ENCODE results near the gene GPATCH8.
"Not testable (repeated sequence)": the region's sequence is repeated elsewhere in the genome, so short reads cannot be mapped to it uniquely, and the experiment has no call there.

GPATCH8 gene

DNA sequence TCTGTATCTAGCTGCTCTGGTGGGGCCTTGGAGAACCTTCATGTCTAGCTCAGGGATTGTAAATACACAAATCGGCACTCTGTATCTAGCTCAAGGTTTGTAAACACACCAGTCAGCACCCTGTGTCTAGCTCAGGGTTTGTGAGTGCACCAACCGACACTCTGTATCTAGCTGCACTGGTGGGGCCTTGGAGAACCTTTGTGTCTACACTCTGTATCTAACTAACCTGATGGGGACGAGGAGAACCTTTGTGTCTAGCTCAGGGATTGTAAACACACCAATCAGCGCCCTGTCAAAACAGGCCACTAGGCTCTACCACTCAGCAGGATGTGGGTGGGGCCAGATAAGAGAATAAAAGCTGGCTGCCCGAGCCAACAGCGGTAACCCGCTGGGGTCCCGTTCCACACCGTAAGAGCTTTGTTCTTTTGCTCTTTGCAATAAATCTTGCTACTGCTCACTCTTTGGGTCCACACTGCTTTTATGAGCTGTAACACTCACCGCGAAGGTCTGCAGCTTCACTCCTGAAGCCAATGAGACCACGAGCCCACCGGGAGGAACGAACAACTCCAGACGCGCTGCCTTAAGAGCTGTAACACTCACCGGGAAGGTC is 133.7 kb downstream of the GPATCH8 start:
- DNase-seq = not testable (repeated sequence)

DNA sequence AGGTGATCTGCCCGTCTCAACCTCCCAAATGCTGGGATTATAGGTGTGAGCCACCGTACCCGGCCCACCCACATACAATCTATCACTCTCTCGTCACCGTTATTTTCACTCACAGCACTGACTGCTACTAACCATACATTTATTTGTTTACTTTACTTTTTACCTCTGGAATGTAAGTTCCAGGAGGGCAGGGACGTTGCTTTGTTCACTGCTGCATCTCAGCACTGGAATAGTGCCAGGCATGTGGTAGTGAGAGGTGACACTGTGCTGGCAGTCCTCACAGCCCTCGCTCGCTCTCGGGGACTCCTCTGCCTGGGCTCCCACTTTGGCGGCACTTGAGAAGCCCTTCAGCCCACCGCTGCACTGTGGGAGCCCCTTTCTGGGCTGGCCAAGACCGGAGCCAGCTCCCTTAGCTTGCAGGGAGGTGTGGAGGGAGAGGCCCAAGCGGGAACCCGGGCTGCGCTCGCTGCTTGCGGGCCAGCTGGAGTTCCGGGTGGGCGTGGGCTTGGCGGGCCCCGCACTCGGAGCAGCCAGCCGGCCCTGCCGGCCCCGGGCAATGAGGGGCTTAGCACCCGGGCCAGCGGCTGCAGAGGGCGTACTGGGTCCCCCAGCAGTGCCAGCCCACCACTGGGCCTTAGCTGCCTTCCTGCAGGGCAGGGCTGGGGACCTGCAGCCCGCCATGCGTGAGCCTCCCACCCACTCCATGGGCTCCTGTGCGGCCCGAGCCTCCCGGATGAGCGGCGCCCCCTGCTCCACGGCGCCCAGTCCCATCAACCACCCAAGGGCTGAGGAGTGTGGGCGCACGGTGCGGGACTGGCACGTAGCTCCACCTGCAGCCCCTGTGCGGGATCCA is 134.6 kb downstream of the GPATCH8 start:
- DNase-seq = not testable (repeated sequence)

DNA sequence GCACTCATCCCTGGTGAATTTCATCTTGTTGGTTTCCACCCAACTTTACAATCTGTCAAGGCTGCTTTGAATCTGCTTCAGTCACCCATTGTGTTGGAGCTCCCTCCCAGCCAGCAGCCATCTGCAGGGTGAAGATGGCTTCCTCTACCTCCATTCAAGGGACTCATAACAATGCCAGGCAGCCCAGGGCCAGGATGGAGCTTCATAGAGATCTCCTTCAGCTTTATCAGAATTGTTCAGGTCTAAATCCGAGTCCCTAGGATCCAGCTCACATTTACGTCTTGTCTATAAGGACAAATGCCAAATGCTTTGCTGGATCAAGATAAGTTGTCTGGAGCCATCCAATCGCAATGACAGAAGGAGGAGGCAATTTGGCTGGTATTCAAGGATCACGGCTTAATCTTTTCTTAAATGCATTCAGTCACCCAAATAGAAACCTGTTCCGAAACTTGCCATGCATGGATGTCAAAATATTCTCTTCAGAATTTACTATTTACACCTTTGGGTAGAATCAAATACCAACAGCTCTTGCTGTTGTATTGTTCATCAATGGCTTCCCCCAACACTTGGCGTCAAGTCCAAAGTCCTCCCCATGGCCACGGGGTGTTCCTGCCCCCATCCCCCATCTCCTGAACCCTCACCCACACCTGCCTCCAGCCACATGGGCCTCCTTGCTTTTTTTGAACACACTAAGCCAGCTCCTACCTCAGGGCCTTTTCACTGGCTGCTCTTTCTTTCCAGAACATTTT is 135.8 kb downstream of the GPATCH8 start:
- no peak for DNase-seq

DNA sequence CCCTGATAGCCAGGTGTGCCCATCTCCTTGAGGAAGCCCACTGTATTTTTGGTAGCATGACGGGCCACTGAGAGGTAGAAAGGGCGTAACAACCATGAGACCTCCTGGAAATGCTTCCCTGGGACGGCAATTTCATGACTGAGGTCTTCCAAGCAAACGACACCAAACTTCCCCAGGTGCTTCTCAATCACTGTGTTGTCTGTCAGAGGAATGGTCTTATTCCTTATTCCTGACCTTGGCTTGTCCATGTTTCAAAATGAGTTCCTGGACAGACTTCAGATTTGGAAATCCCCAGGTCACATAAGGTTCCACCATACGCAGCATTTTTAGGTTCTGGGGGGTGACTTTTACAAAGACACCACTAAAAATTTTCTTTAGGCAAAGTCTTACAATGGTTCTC is 138.2 kb downstream of the GPATCH8 start:
- DNase-seq = not testable (repeated sequence)

DNA sequence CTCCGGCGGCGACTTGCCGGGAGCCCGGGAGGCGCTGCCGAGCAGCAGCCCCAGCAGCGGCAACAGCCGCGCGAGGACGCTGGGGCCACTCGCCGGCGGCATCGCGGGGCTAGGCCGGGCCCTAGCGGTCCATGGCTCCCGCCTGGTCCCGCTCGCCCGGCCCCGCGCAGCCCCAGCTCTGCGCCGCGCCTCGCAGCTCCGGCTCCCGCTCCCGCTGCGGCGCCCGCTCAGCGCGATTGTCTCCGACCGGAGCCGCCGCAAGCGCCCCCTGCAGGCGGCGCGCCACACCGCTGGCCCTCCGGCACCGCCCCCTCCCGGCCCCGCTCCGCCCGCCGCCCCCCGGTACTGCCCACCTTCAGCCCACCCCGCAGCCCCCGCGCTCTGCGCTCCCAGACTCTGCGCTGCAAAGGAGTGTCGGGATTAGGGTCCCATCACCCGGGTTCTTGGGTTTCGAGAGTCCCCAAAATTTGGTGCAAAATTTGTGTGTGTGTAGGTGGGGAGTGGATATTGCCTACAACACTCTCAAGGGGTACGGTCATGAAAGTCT is 139.5 kb downstream of the GPATCH8 start, which contains the start of gene FAM171A2:
FAM171A2 (minus strand) TSS at position 241 of the 547 bp plus-strand sequence; CDS start at position 102, 139 bp downstream.
- DNase-seq = peak in 1 of 2 donors; percentile 19

DNA sequence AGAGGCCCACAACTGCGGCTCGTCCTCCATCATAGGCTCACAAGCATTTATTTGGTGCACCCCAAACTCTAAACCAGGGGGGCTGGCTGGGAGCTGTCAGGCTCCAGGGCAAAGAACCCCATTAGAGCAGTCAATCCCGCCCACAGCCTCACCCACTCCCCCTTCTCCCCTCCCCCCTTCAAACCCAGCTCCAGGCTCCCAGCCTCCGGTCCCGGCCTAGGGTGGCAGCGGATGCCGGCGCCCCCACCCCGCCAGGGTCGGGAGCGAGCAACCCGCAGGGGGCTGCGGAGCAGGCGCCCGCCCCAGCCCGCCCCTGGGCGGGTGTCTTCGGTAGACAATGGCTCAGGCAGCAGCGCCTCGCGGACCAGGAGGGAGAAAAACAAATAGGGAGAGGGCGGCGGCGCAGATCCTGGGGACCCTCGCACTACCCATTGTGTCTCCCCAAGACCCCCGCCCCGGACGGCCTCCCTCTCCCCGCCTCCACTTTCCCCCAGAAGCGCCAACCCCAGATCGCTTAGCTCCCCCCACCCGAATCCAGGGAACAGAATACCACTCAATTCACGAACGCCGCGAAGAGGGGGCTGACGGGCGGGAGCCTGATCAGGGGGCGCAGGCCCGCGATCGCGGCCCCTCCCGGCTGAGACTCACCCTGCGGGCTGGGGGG is 140.1 kb downstream of the GPATCH8 start:
- DNase-seq = no peak

DNA sequence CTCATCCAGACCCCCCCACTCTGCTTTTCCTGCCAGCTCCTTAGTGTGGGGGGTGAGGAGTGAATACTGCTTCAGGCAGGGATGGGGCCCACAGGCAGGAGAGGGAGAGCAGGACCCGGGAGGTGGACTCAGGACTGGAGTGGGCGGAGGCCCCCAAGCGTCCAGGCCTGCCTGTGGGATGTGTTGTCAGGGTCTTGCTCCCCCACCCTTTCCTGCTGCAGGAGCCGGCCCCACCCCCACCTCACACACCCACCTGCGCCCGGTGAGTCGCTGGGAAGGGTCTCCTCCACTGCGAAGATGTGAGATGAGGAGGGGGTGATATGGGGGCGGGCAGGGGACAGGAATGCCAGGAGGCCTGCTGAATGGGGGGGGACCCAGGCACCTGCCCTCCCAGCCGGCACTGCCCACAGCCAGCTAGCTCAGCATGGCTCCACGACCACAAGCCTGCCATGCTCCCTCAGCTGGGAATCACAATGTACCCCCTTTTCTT is 140.7 kb downstream of the GPATCH8 start:
- DNase-seq = no peak

DNA sequence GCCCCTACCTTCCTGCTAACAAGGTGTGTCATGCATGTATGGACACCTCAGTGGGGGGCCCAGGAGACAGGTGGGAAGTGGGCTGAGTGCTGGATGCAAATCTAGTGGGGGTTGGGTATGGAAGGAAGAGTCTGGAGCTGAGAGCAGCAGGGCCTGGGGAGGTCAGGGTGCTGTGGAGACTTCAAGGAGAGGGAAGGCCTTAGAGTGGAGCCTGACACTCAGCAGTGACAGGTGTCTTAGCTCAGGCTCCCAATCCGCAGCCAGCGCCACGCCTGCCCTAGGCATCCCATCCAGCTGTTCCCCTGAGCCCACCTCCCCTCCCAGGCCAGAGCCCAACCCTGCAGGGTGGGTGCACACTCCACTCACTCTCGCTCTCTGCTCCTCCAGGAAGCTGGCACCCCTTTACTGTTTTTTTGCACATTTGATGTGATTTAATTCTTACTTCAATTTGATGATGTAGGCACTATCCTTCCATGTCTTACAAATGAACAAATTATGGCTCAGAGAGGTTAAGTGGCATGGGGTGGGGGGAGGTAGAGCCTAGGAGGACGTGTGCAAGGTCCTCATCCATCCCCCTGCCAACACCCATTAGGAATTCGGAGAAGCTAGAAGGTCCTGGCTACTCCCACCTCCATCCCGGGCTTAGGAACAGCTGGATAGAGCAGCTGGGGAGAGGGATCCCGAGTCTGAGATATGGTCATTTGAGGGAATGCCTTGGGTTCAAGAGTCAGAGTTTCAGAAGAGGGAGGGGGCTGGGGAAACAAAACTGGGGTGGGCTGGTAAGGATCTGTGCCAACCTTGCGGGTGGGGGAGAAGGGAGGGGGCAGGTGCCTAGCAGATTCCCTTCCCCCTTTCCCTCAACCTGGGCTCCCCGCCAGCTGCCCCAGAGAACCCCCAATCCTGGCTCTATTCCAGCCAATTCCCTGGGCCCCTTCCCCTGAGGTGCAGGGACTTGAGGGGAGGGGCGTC is 141.6 kb downstream of the GPATCH8 start:
- DNase-seq = no peak

DNA sequence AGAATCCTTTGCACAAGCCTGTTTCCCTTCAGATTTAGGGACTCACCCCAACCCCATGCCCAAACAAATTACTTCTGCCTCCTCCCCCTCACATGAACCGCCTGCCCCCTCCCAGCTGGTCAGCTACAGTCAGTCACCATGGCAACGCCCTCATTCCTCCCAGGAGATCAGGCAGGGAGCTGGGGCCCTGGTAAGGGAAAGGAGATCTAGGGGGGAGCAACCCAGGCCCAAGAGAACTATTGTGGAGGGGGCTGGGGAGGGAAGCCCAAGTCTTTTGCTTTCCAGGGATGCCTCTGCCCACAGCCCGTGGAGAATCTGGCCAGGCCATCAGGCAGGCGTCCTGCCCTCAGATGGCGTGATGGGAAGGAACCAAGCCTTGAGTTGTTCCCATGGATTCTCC is 142.4 kb downstream of the GPATCH8 start:
- no peak for DNase-seq

DNA sequence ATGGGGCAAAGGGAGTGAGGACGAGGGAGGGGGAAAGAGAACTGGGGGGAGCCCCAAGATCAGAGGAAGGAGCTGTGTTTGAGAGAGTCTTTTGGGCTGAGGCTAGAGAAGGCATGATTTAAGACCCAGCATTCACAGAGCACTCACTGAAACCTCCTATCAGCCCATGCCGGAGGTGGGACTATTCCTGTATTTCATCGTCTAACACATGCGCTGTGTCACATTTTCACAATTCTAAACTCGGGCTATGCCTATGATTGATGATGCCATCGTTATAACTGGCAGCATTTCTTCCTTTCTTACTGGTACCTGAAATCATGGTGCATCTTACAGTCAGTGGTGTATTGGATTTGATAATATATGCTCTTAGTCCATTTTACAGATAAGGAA is 143.1 kb downstream of the GPATCH8 start:
- no peak for DNase-seq

DNA sequence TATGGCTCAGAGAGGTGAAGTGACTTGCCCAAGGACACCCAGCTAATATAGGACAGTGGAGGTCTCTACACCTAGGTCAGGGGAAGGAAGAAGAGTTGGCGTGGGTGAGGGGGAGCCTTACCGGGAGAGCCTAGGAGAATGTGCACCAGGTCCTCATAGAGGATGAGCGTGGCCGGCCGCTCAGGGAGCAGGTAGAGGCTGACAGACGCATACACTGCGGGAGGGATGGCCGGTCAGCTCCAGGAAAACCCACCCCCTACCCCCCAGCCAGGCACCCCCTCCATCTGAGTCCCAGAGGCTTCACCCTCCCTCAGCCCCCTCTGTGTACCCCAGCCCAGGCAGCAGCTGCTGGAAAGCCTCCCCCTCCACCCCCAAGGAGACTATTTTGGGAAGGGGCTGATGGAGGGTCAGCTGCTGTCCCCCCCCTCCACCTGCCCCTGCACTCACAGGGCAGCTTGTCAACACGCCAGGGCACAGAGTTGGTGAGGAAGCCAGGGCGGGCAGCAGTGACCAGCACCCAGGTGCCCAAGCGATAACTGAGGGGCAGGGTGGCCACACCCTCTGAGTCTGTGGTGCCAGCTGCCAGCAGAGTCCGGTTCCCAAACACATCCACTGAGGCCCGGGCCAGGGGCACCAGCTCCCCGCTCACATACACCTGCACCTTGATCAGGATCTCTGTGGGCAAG is 143.6 kb downstream of the GPATCH8 start:
- DNase-seq = no peak

DNA sequence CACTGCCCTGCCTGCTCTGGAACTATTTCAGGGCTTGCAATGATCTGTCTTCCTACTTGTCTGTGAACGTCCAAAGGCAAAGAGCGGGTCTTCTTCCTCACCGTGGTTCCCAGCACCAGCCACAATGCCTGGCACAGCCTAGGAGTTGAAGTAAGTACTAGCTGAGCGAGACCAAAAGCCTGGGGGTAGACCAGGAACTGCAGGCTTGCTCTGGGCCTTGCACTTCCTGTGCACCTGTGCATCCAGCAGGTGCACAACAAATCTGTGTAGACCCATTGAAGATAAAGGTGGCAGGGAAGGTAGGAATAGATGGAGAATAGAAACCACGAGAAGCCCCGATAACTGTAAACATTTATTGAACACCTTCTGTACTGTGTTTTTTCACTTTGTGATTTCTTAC is 144.2 kb downstream of the GPATCH8 start:
- no peak for DNase-seq

DNA sequence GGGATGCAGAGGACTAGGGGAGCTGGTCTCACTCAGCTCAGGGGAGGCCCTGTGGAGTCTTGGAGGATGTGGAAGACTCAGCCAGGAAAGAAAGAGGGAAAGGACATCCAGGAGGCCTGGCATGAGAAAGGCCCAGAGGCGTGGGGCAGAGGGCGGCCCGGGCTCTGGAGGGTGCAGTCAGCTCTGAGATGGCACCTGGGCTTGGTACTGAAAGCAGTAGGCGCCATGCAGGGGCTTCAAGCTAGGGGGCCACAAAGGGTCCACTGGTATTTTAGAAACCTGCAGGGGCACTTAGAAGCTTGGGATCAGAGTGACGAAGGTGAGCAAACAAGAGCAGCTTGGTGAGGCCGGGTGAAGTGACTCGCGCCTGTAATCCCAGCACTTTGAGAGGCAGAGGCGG is 145.1 kb downstream of the GPATCH8 start:
- DNase-seq = no peak

DNA sequence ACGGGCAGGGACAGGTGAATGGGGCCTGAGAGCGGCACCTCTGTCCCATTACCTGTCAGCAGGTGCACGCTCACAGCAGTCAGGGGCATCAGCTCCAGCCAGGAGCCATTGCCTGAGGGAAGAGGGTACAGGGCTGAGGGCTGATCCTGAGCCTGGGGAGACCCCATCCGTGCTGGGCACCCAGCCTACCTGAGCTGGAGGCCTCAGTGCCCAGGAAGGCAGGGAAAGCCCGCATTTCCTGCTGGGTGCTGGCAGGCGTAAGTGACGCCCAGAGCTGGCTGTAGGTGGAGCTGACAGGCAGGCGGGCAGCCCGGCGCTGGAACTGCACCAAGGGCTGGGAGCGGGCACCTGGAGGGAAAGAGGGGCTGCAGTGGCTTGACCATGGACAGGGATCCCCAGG is 147.0 kb downstream of the GPATCH8 start:
- no peak for DNase-seq

DNA sequence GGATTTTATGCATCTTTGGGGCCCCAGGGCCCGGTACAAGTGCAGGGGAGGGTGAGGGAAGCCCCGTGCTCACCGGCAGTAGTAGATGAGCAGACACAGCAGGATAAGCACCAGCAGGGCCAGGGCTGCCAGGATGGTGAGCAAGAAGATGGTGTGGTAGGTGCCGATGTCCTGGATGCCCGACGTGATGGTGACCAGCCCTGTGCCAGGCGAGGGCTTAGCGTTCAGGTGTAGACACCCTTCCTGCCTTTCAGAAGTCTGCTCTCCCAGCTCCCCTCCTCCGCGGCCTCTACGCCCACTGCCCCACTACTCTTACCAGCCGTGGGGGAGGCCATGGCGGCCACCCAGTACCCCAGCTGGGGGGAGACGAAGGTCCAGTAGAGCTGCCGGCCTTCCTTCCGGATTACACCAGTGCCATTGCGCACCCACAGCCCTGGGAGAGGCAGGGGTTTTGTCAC is 147.5 kb downstream of the GPATCH8 start:
- no peak for DNase-seq

DNA sequence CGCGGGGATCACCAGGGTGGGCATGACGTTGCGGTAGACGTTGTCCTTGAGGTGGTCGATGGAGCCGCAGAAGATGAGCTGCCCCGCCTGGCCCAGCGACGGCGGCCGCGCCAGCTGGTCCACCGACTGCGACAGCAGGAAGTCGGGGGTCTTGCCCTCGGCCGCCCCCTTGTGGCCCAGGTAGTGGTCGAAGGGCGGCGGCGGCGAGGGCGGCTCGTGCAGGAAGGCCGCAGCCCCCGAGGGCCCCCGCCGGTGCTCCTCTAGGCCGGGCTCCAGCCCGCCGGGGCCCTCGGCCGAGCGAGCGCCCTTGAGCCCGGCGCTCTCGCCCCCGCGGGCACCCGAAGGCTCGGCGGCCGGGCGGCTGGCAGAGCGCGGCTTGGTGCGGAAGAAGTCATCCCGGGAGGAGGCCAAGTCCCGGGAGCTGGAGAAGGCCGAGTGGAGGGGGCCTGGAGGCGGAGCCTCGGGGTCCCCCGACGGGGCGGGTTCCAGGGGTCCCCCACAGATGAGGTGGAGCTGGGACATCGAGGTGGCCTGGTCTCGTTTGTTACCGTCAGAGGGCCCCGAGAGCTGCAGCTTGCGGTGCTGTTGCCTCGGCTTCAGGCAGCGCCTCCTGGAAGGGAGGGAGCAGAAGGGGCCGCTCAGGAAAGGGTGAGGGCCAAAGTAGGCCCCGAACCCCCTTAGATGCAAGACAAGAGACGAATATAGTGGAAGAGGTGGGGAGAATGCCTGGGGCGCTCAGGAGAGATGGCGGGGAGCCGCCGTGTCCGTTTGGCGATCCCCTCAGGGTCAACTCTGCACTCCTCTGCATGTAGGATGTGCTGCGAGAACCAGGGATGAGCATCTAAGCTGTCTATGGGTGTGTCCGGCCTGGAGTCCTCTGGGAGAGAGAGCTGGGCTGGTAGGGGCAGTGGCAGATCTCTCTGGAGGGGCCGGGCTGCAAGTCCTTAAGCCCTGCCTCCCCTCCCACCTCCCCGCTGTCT is 148.3 kb downstream of the GPATCH8 start:
- DNase-seq = no peak

DNA sequence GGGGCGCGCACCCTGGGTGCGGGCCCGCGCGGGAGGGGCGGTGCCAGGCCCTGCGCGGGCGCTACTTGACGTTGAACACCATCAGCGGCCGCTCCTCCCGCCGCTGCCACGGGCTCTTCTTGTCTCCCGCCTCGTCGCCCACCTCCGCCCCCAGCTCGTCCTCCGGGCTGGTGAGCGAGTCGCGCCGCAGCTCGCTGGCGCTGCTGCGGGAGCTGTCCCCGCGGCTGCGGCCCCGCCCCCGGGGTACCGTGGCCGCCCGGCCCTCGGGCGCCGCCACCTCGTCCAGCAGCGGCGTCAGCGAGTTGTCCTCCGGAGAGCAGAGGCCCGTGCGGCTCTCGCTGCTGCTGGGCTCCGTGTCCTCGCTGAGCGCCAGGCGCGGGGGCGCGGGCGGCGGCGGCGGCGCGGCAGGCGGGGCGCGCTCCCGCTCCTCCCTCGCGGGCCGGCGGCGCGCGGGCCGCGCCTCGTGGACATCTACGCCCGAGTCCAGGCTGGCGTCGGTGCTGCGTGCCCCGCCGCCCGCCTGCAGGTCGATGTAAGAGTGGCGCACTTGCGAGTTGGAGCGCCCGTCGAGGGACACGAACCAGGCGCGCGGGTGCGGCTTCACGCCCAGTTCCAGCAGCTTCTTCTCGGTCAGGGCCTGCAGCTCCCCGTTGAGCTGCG is 149.4 kb downstream of the GPATCH8 start:
- peak in 1 of 2 donors; percentile 12 for DNase-seq

DNA sequence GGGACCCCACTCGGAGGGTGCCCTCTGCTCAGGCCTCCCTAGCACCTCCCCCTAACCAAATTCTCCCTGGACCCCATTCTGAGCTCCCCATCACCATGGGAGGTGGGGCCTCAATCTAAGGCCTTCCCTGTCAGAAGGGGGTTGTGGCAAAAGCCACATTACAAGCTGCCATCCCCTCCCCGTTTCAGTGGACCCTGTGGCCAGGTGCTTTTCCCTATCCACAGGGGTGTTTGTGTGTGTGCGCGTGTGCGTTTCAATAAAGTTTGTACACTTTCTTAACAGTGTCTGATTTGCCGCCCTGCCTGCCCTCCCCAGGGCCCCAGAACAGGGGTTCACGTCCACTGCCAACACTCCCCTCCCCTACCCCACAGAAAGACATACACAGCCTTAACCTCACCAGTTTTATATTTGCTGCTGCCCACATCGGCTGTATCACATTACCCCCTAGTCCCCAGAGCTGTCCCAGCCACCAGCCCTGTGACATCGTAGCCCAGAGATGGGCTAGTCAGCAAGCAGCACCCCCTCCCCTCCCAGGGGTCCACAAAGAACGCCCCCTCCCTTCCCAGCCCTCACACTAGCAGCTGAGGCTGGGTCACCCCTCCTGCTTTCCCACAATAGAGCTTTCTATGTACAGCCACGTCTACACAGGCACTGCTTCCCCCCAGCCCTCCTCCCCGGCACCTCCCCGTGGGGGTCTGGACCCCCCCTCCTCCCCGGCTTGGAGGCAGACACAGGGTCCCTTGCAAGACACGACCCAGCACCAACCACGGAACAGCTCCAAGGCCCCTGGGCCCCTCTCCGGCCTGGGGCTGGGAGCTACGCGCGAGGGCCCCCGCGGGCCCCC is 150.2 kb downstream of the GPATCH8 start:
- DNase-seq = no peak

Measured in hippocampal formation (tissue), 2 donors.